Sigmoid colon (tissue), 7 donors: ENCODE results near the gene KIAA0586. TPM values are rescaled to one million over a fixed set of nuclear protein-coding genes. Genes with fewer than 3 reads are reported as not detected.

Experiments used
- DNase-seq: peaks from one replicate; pipeline ENCODE4 v3.0.0-alpha.2; 2019
- H3K27ac ChIP-seq, 4 donors: fragments of 200-600 bp; sonication (generic); one replicate each; pipeline ENCODE4 v1.5.1; 2016 to 2019; ENCODE audit warnings: mild to moderate bottlenecking in 1 of 4
- H3K27me3 ChIP-seq, 3 donors: fragments of 200-600 bp; sonication (generic); one replicate each; pipeline ENCODE4 v1.5.1; 2019; ENCODE audit warnings: mild to moderate bottlenecking in 1 of 3
- H3K36me3 ChIP-seq, 4 donors: fragments of 200-600 bp; sonication (generic); one replicate each; pipeline ENCODE4 v1.5.1; 2016 to 2019
- H3K4me1 ChIP-seq, 4 donors: fragments of 200-600 bp; sonication (generic); one replicate each; pipeline ENCODE4 v1.5.1; 2017 to 2019
- H3K4me3 ChIP-seq, 4 donors: fragments of 200-600 bp; sonication (generic); one replicate each; pipeline ENCODE4 v1.5.1; 2017 to 2019; ENCODE audit warnings: mild to moderate bottlenecking in 2 of 4, moderate library complexity in 1 of 4
- H3K9me3 ChIP-seq, 4 donors: fragments of 200-600 bp in 3 of 4; sonication (generic) in 3 of 4; one replicate each; pipeline versions ENCODE4 v1.5.1 to v1.6.1; 2013 to 2019
- EP300 ChIP-seq, 4 donors: sonication (generic); formaldehyde crosslinking; IDR thresholded peaks; one replicate each; pipeline ENCODE4 v1.6.1; 2017; ENCODE audit warnings: antibody characterized with exemption in 4 of 4
- POLR2A ChIP-seq, 2 donors: fragments of 450-650 bp; IDR thresholded peaks; one replicate each; pipeline ENCODE4 v1.6.1; 2016; ENCODE audit warnings: antibody characterized with exemption in 2 of 2, mild to moderate bottlenecking in 2 of 2, moderate library complexity in 2 of 2
- POLR2AphosphoS5 ChIP-seq, 4 donors: sonication (generic); formaldehyde crosslinking; IDR thresholded peaks; one replicate each; pipeline ENCODE4 v1.6.1; 2017; ENCODE audit warnings: antibody characterized with exemption in 4 of 4
- WGBS, 2 donors: extraction: QIAGEN DNeasy Blood & Tissue Kit; methylation state at CpG; one replicate each; pipeline ENCODE4 v1.1.7; 2013; 5-methylcytosine and 5-hydroxymethylcytosine counted together
- intact Hi-C: fragments of 100-400 bp; cut with DNase I; formaldehyde crosslinking; loops from one replicate; pipeline ENCODE4 v1.15.1; 2023
- polyA plus RNA-seq, 3 donors: library from polyadenylated mRNA; stranded (reverse); fragments of 200-250 nt; gene quantifications; one replicate each; pipeline ENCODE4 v1.2.3, GENCODE V29; 2013
- total RNA-seq, 4 donors: library from RNA; depleted of rRNA; stranded (reverse); fragments of >200 nt; gene quantifications; one replicate each; pipeline ENCODE4 v1.1.0, GENCODE V29; 2016
- TF ChIP-seq, protein P1 (sequence below), 4 experiments: fragments of 450-650 bp in 3 of 4; fragments of 200-600 bp in 1 of 4; IDR thresholded peaks; one replicate each; pipeline ENCODE4 v1.5.1; 2016 to 2019; ENCODE audit warnings: antibody characterized with exemption in 4 of 4, mild to moderate bottlenecking in 3 of 4, moderate library complexity in 2 of 4
- donor health status: healthy with polysubstance abuse.
- donor health status: Bipolar disorder and iron deficiency.
- donor health status: healthy.

The KIAA0586 gene
- total and polyA plus RNA-seq, 7 donors: 2.5 to 20.2 (median 12.8) TPM

DNA sequence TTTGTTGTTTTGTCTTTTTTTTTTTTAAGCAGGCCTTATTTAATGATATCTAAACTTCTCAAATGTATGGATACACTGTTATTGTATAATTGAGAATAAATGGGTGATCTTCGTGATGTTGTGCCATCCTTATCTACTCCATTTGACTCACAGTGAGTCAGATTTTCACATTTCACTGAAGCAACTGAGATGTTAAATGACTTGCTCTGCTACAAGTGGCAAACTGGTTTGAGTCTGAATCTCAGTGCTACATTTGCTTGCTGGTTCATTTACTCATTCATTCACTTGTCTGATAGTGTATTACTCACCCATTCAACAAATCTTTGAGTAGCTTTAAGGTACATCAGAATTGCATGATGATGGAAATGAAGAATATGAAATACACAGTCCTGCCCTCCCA, 2.6 kb downstream of the KIAA0586 start:
- Histone ChIP-seq H3K27ac (no peak overlapping the region), H3K4me3 (no peak overlapping the region), H3K36me3 (peaks cover 6 to 46% (median 17%) of the 10 kb centered on the region in 4 donors), H3K9me3 (no peaks in the 10 kb centered on the region), H3K4me1 (peaks cover 0 to 34% (median 26%) of the 10 kb centered on the region in 4 donors), H3K27me3 (no peaks in the 10 kb centered on the region)
- 80% methylated on average over 1 of the region's 1 CpG for WGBS, 2 donors
- intact Hi-C loops: no loop called here
- no peak for TF ChIP-seq POLR2A (IDR thresholded peaks at IDR 0.05)
- TF ChIP-seq, protein P1, sequence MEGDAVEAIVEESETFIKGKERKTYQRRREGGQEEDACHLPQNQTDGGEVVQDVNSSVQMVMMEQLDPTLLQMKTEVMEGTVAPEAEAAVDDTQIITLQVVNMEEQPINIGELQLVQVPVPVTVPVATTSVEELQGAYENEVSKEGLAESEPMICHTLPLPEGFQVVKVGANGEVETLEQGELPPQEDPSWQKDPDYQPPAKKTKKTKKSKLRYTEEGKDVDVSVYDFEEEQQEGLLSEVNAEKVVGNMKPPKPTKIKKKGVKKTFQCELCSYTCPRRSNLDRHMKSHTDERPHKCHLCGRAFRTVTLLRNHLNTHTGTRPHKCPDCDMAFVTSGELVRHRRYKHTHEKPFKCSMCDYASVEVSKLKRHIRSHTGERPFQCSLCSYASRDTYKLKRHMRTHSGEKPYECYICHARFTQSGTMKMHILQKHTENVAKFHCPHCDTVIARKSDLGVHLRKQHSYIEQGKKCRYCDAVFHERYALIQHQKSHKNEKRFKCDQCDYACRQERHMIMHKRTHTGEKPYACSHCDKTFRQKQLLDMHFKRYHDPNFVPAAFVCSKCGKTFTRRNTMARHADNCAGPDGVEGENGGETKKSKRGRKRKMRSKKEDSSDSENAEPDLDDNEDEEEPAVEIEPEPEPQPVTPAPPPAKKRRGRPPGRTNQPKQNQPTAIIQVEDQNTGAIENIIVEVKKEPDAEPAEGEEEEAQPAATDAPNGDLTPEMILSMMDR (IDR thresholded peaks at IDR 0.05): no peak
- no peak for TF ChIP-seq EP300 (IDR thresholded peaks at IDR 0.05)
- no peak for TF ChIP-seq POLR2AphosphoS5 (IDR thresholded peaks at IDR 0.05)
- DNase-seq: no peak

DNA sequence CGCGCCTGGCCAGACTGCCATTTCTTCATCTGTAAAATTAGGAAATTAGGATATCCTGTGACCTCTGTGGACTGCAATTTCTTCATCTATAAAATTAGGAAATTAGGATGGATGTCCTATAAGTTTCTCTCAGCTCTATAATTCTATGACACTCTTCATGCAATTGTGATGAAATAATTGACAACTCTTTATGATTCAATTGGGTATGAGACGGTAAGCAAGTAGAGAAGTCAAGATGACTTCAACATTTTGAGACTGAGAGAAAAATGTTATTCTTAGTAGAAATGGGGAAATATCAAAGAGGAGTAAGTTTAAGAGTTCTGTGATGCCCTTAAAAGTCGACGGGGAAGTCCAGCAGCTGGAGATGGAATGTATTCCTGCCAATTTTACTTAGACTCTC, 12.0 kb downstream of the KIAA0586 start:
- WGBS, 2 donors: 80 to 95% methylated on average over 5 of the region's 5 CpGs
- DNase-seq: no peak
- intact Hi-C loops: no loop called here
- no peak overlapping the region for H3K4me3 ChIP-seq
- TF ChIP-seq, protein P1 (IDR thresholded peaks at IDR 0.05): no peak
- TF ChIP-seq EP300 (IDR thresholded peaks at IDR 0.05) (no peak), POLR2A (IDR thresholded peaks at IDR 0.05) (no peak), POLR2AphosphoS5 (IDR thresholded peaks at IDR 0.05) (no peak)
- H3K36me3 ChIP-seq: peaks cover 8 to 87% (median 19%) of the 10 kb centered on the region in 4 donors
- no peaks in the 10 kb centered on the region for H3K4me1 ChIP-seq
- no peaks in the 10 kb centered on the region for H3K9me3 ChIP-seq
- no peak overlapping the region for H3K27ac ChIP-seq
- no peaks in the 10 kb centered on the region for H3K27me3 ChIP-seq

DNA sequence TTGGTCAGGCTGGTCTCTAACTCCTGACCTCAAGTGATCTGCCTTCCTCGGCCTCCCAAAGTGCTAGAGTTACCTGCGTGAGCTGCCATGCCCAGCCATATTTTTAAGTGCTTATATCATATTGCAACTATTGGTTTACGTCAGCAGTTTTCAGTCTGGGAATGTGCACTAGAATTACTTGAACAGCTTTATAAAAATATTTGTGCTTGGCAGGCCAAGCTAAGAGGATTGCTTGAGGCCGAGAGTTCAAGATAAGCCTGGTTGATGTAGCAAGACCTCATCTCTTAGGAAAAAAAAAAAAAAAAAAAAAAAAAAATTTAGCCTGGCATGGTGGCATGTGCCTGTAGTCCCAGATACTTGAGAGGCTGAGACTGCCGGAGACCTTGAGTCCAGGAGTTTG, 17.1 kb downstream of the KIAA0586 start:
- TF ChIP-seq, protein P1 (IDR thresholded peaks at IDR 0.05): no peak
- TF ChIP-seq EP300 (IDR thresholded peaks at IDR 0.05) (no peak), POLR2A (IDR thresholded peaks at IDR 0.05) (no peak)
- no peak overlapping the region for H3K4me3 ChIP-seq
- peaks cover 8 to 84% (median 20%) of the 10 kb centered on the region in 4 donors for H3K36me3 ChIP-seq
- no peak for DNase-seq
- H3K27ac ChIP-seq: no peak overlapping the region
- H3K27me3 ChIP-seq: no peaks in the 10 kb centered on the region
- no peaks in the 10 kb centered on the region for H3K9me3 ChIP-seq
- 95 to 96% methylated on average over 5 of the region's 5 CpGs for WGBS, 2 donors
- intact Hi-C loops: no loop called here
- no peaks in the 10 kb centered on the region for H3K4me1 ChIP-seq

DNA sequence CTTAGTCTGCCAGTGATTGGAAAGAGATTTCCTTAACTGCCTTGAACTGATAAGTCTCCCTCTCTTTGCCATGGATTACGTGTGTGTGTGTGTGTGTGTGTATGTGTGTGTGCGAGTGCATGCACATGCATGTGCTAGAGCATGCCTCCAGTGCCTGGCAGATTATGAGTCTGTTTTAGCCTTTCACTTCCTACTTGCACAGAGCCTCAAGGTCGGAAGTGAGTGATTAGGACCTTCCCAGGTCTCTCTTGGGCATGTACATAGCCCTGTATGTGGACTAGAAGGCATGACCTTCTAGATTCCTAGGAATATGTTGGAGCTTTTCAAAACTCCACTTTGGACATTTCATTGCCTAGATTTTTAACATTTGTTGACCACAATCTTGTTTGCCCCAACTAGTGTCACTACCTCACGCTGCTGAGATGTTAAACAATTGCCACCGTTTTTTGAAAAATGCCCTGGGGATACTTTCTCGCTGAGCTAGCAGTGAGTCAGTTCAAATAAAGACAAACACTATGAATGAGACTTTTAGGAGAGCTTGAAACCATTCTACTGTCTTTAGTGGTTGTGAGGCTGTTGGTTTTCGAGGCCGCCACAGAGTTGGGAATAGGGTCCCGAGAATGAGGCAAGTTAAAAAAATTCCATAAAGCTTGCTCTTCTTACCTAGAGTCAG, 28.2 kb downstream of the KIAA0586 start:
- H3K4me1 ChIP-seq: no peaks in the 10 kb centered on the region
- H3K9me3 ChIP-seq: no peaks in the 10 kb centered on the region
- intact Hi-C loops: no loop called here
- WGBS, 2 donors: 89 to 96% methylated on average over 9 of the region's 9 CpGs
- DNase-seq: no peak
- no peak for TF ChIP-seq POLR2A (IDR thresholded peaks at IDR 0.05)
- no peak for TF ChIP-seq EP300 (IDR thresholded peaks at IDR 0.05)
- no peak for TF ChIP-seq POLR2AphosphoS5 (IDR thresholded peaks at IDR 0.05)
- TF ChIP-seq, protein P1 (IDR thresholded peaks at IDR 0.05): no peak
- H3K27ac ChIP-seq: no peak overlapping the region
- H3K4me3 ChIP-seq: no peak overlapping the region
- H3K27me3 ChIP-seq: no peaks in the 10 kb centered on the region
- peaks cover 4 to 74% (median 14%) of the 10 kb centered on the region in 4 donors for H3K36me3 ChIP-seq

DNA sequence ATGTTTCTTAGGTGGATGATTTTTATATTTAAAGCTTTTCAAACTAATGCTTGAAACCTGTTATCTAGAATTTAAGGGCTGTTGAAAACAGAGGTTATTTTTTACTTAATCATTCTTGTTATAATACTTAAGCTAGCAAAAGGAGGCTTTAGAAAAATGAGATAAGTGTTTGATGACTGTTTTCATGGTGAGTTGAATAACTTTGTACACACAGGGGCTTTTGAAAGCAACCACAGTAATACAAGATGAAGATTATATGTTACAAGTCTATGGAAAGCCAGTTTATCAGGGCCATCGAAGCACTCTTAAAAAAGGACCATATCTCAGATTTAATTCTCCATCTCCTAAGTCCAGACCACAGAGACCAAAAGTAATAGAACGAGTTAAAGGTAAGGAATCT, 33.3 kb downstream of the KIAA0586 start:
- peaks cover 0 to 81% (median 15%) of the 10 kb centered on the region in 4 donors for H3K36me3 ChIP-seq
- WGBS, 2 donors: 91 to 94% methylated on average over 2 of the region's 2 CpGs
- no peak overlapping the region for H3K4me3 ChIP-seq
- no peak for DNase-seq
- H3K27me3 ChIP-seq: no peaks in the 10 kb centered on the region
- no peak for TF ChIP-seq POLR2A (IDR thresholded peaks at IDR 0.05)
- TF ChIP-seq, protein P1 (IDR thresholded peaks at IDR 0.05): no peak
- TF ChIP-seq POLR2AphosphoS5 (IDR thresholded peaks at IDR 0.05): no peak
- TF ChIP-seq EP300 (IDR thresholded peaks at IDR 0.05): no peak
- intact Hi-C loops: no loop called here
- no peak overlapping the region for H3K27ac ChIP-seq
- no peaks in the 10 kb centered on the region for H3K9me3 ChIP-seq
- no peaks in the 10 kb centered on the region for H3K4me1 ChIP-seq
